ENCODE measurements around the gene CCDC40. TPM values are rescaled to one million over a fixed set of nuclear protein-coding genes. Genes with fewer than 3 reads are reported as not detected.

CCDC40 gene
- total and polyA plus RNA-seq, 2 of the 13 experiments (the other 11 are each of a cell fraction or from before 2014, with no cell fraction given), result 4.1 to 5.5 TPM

DNA sequence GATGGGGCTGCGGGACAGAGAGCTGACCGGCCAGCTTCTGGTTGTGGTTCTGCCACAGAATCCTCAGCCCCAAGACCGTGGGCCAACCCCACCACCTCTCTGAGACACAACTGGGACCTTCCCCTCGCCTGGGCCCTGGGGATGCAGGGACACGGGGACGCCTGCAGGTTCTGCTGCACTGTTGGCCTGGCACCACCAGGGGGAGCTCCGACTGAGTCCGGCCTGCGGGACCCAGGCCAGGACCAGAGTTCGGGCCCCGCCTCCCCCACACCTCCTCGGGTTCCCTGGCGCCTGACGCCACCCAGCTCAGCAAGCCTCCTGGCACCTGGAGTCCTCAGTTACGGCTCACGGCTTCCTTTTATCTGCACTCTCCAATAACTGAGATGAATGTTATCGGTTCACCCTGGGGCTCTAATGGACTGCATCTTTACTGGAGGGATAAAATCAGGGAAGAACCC, 28.0 kb upstream of the CCDC40 start (continued):
- TF ChIP-seq ZNF879 (CRISPR knock-in tag; IDR thresholded peaks at IDR 0.05), result no peak
- TF ChIP-seq SAP130 (CRISPR knock-in tag; IDR thresholded peaks at IDR 0.05; ENCODE audit: low read depth), result peak; percentile 69
- TF ChIP-seq PAF1 (CRISPR knock-in tag; IDR thresholded peaks at IDR 0.05), result no peak
- TF ChIP-seq ZNF775 (CRISPR knock-in tag; IDR thresholded peaks at IDR 0.05; ENCODE audit: borderline replicate concordance), result no peak
- TF ChIP-seq ZNF33B (CRISPR knock-in tag; IDR thresholded peaks at IDR 0.05), result 0 out of 2 replicates have a peak, but pooled peaks have one; percentile 68
- TF ChIP-seq ZNF646 (CRISPR knock-in tag; IDR thresholded peaks at IDR 0.05), result no peak
- TF ChIP-seq EHMT2 (IDR thresholded peaks at IDR 0.05; ENCODE audit: borderline replicate concordance, low read depth, low read length), result no peak
- TF ChIP-seq ZSCAN30 (CRISPR knock-in tag; IDR thresholded peaks at IDR 0.05), result no peak
- no peak for TF ChIP-seq TCF7L2 (IDR thresholded peaks at IDR 0.05; ENCODE audit: low read depth, low read length)
- no peak for TF ChIP-seq ZNF12 (CRISPR knock-in tag; IDR thresholded peaks at IDR 0.05)
- TF ChIP-seq KDM1A (CRISPR knock-in tag; IDR thresholded peaks at IDR 0.05), result peak; percentile 56; the same call in 1 of the 2 replicates
- TF ChIP-seq RARA (CRISPR knock-in tag; IDR thresholded peaks at IDR 0.05), result no peak
- TF ChIP-seq HNRNPLL (IDR thresholded peaks at IDR 0.05; ENCODE audit: low read depth, low read length, poor library complexity, severe bottlenecking), result no peak
- TF ChIP-seq ZNF572 (CRISPR knock-in tag; IDR thresholded peaks at IDR 0.05), result no peak
- TF ChIP-seq, protein P1, sequence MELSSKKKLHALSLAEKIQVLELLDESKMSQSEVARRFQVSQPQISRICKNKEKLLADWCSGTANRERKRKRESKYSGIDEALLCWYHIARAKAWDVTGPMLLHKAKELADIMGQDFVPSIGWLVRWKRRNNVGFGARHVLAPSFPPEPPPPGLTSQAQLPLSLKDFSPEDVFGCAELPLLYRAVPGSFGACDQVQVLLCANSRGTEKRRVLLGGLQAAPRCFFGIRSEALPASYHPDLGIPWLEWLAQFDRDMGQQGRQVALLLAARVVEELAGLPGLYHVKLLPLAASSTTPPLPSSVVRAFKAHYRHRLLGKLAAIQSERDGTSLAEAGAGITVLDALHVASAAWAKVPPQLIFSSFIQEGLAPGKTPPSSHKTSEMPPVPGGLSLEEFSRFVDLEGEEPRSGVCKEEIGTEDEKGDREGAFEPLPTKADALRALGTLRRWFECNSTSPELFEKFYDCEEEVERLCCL (CRISPR knock-in tag; IDR thresholded peaks at IDR 0.05; ENCODE audit: borderline replicate concordance), result no peak
- TF ChIP-seq ZNF121 (CRISPR knock-in tag; IDR thresholded peaks at IDR 0.05), result no peak
- TF ChIP-seq ZNF343 (CRISPR knock-in tag; IDR thresholded peaks at IDR 0.05), result no peak
- TF ChIP-seq SP2 (CRISPR knock-in tag; IDR thresholded peaks at IDR 0.05), result no peak
- no peak for TF ChIP-seq NKX3-1 (CRISPR knock-in tag; IDR thresholded peaks at IDR 0.05)
- no peak for TF ChIP-seq PHF20 (CRISPR knock-in tag; IDR thresholded peaks at IDR 0.05)
- TF ChIP-seq RBM22 (optimal IDR thresholded peaks at IDR 0.05; ENCODE audit: low read length), result peak; percentile 57
- TF ChIP-seq JDP2 (CRISPR knock-in tag; IDR thresholded peaks at IDR 0.05; ENCODE audit: borderline replicate concordance), result no peak
- TF ChIP-seq NPAS2 (CRISPR knock-in tag; IDR thresholded peaks at IDR 0.05; ENCODE audit: borderline replicate concordance), result 0 out of 2 replicates have a peak, but pooled peaks have one; percentile 69
- TF ChIP-seq ZNF563 (CRISPR knock-in tag; IDR thresholded peaks at IDR 0.05), result no peak
- TF ChIP-seq, protein P2, sequence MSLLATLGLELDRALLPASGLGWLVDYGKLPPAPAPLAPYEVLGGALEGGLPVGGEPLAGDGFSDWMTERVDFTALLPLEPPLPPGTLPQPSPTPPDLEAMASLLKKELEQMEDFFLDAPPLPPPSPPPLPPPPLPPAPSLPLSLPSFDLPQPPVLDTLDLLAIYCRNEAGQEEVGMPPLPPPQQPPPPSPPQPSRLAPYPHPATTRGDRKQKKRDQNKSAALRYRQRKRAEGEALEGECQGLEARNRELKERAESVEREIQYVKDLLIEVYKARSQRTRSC (CRISPR knock-in tag; IDR thresholded peaks at IDR 0.05; ENCODE audit: low read depth), result no peak
